Effector memory CD4-positive, alpha-beta T cell (primary cell): ENCODE results near the gene ST8SIA4.

Source experiments
- DNase-seq, 3 donors: peaks; one replicate each; pipeline ENCODE4 v3.0.0-alpha.2; 2020
- H3K27ac ChIP-seq: 2 replicates; pipeline ENCODE4 v1.7.0; 2013; ENCODE audit warnings: mild to moderate bottlenecking, low read length, moderate library complexity; ENCODE audit not compliant: insufficient read depth, poor library complexity, severe bottlenecking
- H3K27me3 ChIP-seq: replicated peaks from 2 replicates; pipeline ENCODE4 v1.7.0; 2013; ENCODE audit warnings: mild to moderate bottlenecking, low read length; ENCODE audit not compliant: insufficient read depth, control insufficient read depth, poor library complexity, severe bottlenecking
- H3K36me3 ChIP-seq: 2 replicates; pipeline ENCODE4 v1.7.0; 2013; ENCODE audit warnings: mild to moderate bottlenecking, low read length, moderate library complexity; ENCODE audit not compliant: control insufficient read depth, insufficient read depth
- H3K4me1 ChIP-seq: 2 replicates; pipeline ENCODE4 v1.7.0; 2013; ENCODE audit warnings: low read length, mild to moderate bottlenecking; ENCODE audit not compliant: control insufficient read depth, insufficient read depth, poor library complexity, severe bottlenecking
- H3K4me3 ChIP-seq: 2 replicates; pipeline ENCODE4 v1.7.0; 2013; ENCODE audit warnings: low read length, low read depth, mild to moderate bottlenecking; ENCODE audit not compliant: insufficient read depth, poor library complexity, severe bottlenecking
- H3K9me3 ChIP-seq: 2 replicates; pipeline ENCODE4 v1.7.0; 2013; ENCODE audit warnings: mild to moderate bottlenecking, low read length, moderate library complexity; ENCODE audit not compliant: control insufficient read depth

Gene ST8SIA4

DNA sequence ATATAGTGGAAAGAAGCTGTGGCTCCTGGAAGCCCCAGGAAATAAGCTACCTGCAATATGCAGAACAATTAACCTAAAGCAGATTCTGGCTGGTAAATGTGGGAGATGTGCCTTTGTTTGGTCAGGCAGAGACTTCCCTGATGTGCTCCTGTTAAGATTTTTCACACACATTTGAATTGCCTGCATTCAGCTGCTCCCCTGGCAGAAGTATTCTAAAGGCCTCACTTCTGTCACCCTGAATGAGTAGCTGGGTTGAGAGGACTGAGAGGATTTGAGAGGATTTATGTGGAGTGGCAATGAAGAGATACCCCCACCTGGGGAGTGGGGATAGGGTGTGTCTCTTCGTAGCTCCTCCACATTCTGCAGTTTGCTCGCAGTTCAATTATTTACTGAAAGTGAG is 130.5 kb downstream of the ST8SIA4 start:
- no peak for DNase-seq
- Histone ChIP-seq H3K9me3 (no peaks in the 10 kb centered on the region), H3K4me1 (no peaks in the 10 kb centered on the region), H3K27me3 (no peaks in the 10 kb centered on the region), H3K4me3 (no peak overlapping the region), H3K27ac (no peak overlapping the region), H3K36me3 (no peaks in the 10 kb centered on the region)

DNA sequence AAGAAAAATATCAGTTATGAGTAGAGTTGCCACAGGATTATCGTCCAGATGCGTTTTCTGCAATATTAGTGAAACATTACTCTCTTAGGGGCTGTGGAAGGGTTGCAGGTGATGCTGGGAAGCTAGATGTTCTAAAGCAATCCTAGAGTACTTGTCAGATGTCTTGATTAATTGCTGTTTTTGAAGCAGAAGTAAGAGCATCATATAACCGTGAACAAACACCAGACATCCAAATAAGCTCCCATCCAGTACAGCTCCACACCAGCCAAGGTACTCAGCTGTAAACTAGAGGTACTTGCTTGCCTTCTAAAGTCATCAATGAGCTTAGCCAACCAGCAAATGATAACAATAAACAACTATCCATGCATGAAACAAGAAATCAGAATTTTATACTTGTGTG is 131.1 kb downstream of the ST8SIA4 start:
- DNase-seq = no peak
- Histone ChIP-seq H3K4me3 (no peak overlapping the region), H3K4me1 (no peaks in the 10 kb centered on the region), H3K9me3 (no peaks in the 10 kb centered on the region), H3K27ac (no peak overlapping the region), H3K36me3 (no peaks in the 10 kb centered on the region), H3K27me3 (no peaks in the 10 kb centered on the region)

DNA sequence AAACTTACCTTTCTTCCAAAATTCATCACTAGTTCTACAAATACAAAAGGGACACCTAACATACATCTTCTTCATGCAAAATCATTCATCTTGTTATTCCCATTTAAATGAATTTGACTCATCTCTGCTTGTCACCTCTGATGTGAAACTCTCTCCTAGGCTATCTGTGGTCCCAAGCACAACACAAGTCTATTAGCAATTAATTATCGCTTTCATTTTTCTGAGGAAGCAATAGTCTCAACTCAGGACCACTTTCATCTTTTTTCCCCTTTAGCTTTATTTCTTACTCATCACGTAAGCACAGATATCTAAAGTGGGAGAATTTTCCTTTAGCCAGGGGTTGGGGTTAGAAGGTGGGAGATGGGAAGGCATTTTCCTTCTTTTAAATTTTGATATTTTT is 131.9 kb downstream of the ST8SIA4 start:
- no peaks in the 10 kb centered on the region for H3K36me3 ChIP-seq
- no peak overlapping the region for H3K4me3 ChIP-seq
- H3K4me1 ChIP-seq = no peaks in the 10 kb centered on the region
- H3K27ac ChIP-seq = no peak overlapping the region
- H3K9me3 ChIP-seq = no peaks in the 10 kb centered on the region
- no peaks in the 10 kb centered on the region for H3K27me3 ChIP-seq
- no peak for DNase-seq

DNA sequence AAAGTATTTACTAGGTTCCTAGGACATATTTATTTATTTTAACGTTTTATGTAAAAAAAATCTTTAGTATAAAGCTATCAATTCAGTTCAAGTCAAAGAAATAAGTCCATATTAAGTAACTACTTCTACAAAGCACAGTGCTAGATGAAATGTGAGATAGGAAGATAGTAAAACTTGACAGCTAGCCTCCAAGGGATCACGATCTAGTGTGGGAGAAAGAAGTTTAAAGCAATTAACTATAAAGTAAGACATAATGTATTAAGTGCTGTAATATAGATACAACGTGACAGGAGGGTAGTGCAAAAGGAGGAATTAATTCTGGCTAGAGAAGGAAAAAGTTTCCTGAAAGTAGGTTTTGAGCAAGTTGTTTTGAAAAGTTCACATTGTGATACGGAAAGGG is 134.9 kb downstream of the ST8SIA4 start:
- Histone ChIP-seq H3K36me3 (no peaks in the 10 kb centered on the region), H3K27ac (no peak overlapping the region), H3K27me3 (no peaks in the 10 kb centered on the region), H3K4me3 (no peak overlapping the region), H3K9me3 (no peaks in the 10 kb centered on the region), H3K4me1 (no peaks in the 10 kb centered on the region)
- no peak for DNase-seq

DNA sequence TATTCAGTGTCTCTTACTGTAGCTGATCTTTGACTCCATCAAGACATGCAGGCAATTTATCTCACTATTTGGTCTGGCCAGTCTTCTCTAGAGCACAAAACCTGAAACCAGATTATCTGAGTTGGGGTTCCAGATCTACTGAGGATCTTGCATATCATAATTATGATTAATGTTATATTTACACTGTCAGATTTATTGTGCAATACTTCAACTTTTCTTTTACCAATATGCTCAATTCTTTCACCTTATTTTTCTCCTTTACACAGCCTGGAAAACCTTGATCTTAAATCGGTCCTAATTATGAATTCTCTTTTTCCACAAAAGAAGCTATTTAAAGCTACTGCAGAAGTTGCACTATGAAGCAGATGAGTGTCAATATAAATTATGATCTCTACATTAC is 140.1 kb downstream of the ST8SIA4 start:
- Histone ChIP-seq H3K27ac (no peak overlapping the region), H3K4me3 (no peak overlapping the region), H3K27me3 (no peaks in the 10 kb centered on the region), H3K4me1 (no peaks in the 10 kb centered on the region), H3K36me3 (no peaks in the 10 kb centered on the region), H3K9me3 (no peaks in the 10 kb centered on the region)
- DNase-seq = no peak

DNA sequence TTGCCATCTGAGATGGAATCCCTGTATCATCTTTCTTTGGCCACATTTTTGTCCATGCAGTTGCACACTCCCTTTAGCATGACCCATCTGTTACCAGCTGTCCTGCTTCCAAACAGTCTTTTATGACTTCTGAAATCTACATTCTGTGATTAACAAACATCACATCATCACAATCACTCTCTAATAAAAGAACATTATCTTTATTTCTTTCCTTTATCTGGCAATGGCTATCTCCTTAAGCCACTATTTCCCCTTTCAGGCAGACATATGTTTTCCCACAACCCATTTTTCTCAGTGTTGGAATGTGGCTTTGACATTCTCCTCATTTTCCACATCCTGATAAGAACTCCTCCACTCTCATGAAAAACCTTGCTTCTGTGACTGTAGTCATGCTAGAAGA is 141.0 kb downstream of the ST8SIA4 start:
- H3K4me1 ChIP-seq = no peaks in the 10 kb centered on the region
- H3K27ac ChIP-seq = no peak overlapping the region
- no peaks in the 10 kb centered on the region for H3K27me3 ChIP-seq
- DNase-seq = no peak
- H3K4me3 ChIP-seq = no peak overlapping the region
- H3K36me3 ChIP-seq = no peaks in the 10 kb centered on the region
- H3K9me3 ChIP-seq = no peaks in the 10 kb centered on the region

DNA sequence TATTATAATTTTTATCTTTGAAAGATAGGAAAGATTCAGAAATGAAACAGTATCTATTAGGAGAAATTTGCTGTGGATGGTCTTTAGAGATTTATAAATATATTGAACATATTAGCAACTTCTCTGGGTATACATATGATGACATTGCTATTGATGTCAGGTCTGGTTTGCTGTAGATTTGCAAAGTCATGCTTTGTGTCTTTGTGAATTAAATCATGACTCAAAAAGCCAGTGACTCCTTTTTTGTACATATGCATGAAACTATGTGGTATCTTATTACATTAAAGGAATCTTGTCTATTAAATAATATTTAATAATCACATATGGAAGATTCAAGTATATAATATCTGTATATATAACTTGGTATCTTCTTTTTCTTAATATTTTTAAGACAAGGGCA is 141.9 kb downstream of the ST8SIA4 start:
- no peaks in the 10 kb centered on the region for H3K4me1 ChIP-seq
- H3K4me3 ChIP-seq = no peak overlapping the region
- no peaks in the 10 kb centered on the region for H3K9me3 ChIP-seq
- H3K27me3 ChIP-seq = no peaks in the 10 kb centered on the region
- no peaks in the 10 kb centered on the region for H3K36me3 ChIP-seq
- H3K27ac ChIP-seq = no peak overlapping the region
- no peak for DNase-seq

DNA sequence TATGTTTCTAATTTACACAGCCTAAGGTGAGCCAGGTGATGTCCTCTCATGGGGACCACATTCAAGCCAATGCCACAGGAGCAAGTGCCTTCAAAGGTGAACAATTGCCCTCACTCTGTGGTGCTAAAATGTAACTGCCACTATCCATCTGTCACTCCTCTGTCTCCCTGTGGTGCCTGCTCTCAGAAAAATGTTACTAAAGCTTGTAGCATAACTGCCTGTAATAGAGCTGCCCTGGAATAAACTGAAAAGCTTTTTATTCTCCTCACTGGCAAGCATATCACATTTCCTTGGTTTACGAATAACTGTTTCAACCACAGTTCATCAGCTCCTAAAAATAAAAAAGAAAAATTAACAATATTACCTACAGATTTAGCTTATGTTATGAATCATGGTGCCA is 142.4 kb downstream of the ST8SIA4 start:
- DNase-seq = no peak
- H3K9me3 ChIP-seq = no peaks in the 10 kb centered on the region
- no peak overlapping the region for H3K4me3 ChIP-seq
- H3K27ac ChIP-seq = no peak overlapping the region
- H3K4me1 ChIP-seq = no peaks in the 10 kb centered on the region
- H3K27me3 ChIP-seq = no peaks in the 10 kb centered on the region
- H3K36me3 ChIP-seq = no peaks in the 10 kb centered on the region

DNA sequence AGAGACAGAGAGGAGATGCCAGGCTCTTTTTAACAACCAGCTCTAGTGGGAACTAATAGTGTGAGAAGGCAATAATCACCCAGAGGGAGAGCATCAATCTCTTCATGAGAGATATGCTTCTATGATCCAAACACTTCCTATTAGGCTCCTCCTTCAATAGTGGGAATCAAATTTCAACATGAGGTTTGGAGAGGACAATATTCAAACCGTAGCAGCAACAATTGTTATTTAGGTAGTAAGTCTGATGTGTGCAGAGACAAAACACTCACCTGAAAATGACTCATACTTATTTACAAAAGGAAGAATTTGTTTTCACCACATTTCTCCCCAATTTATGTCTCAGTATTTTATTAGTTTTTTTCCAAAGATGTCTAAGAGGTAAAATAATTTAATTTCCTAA is 144.3 kb downstream of the ST8SIA4 start:
- no peaks in the 10 kb centered on the region for H3K9me3 ChIP-seq
- no peaks in the 10 kb centered on the region for H3K4me1 ChIP-seq
- no peaks in the 10 kb centered on the region for H3K36me3 ChIP-seq
- DNase-seq = no peak
- H3K4me3 ChIP-seq = no peak overlapping the region
- no peak overlapping the region for H3K27ac ChIP-seq
- H3K27me3 ChIP-seq = no peaks in the 10 kb centered on the region

DNA sequence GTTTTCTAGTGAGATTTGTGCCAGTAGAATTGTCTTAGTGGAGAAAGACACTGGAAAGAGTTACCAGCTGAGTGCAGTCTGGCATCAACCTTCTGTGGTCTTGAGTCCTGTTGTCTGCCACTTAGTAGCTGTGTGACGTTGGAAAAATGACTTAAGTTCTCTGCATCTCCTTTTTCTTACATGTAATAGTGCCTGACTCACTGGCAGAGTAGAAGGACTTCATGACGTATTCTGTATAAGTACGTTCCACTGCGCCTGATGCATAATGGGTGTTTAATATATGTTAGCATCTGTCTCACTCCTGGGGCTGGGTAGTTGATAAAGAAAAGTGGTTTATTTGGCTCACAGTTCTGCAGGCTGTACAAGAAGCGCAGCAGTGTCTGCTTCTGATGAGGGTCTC is 144.8 kb downstream of the ST8SIA4 start:
- no peaks in the 10 kb centered on the region for H3K27me3 ChIP-seq
- H3K4me3 ChIP-seq = no peak overlapping the region
- no peaks in the 10 kb centered on the region for H3K9me3 ChIP-seq
- no peaks in the 10 kb centered on the region for H3K4me1 ChIP-seq
- H3K36me3 ChIP-seq = no peaks in the 10 kb centered on the region
- DNase-seq = no peak
- H3K27ac ChIP-seq = no peak overlapping the region

DNA sequence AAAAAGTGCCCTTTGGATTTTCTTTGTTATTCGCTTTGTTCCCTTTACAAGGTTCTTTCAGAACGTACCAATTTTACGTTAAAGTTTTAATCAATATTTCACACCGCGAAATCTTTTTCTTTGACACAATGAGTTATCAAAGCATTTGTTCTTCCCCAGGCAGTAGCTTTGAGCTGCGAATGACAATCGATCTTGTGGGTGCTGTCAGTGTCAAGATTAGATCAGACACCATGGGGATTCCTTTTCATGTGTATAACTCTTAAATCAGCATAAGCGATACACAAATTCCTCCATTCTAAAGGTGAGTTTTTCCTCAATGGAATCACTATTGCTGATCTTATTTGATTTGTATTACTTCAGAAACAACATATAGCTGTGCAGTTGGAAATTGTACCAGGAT is 145.5 kb downstream of the ST8SIA4 start:
- H3K27ac ChIP-seq = no peak overlapping the region
- DNase-seq = no peak
- H3K9me3 ChIP-seq = no peaks in the 10 kb centered on the region
- H3K4me1 ChIP-seq = no peaks in the 10 kb centered on the region
- no peak overlapping the region for H3K4me3 ChIP-seq
- no peaks in the 10 kb centered on the region for H3K27me3 ChIP-seq
- H3K36me3 ChIP-seq = no peaks in the 10 kb centered on the region
